GM19240 (cell line): ENCODE measurements around the gene HOXC6.
A peak's percentile ranks its signal among the peaks of the same experiment; 100 is the strongest.

ENCODE experiments used
- DNase-seq: peaks from one replicate; pipeline ENCODE4 v3.0.0; 2011; ENCODE audit warnings: low spot score; ENCODE audit not compliant: insufficient read length

The HOXC6 gene

DNA sequence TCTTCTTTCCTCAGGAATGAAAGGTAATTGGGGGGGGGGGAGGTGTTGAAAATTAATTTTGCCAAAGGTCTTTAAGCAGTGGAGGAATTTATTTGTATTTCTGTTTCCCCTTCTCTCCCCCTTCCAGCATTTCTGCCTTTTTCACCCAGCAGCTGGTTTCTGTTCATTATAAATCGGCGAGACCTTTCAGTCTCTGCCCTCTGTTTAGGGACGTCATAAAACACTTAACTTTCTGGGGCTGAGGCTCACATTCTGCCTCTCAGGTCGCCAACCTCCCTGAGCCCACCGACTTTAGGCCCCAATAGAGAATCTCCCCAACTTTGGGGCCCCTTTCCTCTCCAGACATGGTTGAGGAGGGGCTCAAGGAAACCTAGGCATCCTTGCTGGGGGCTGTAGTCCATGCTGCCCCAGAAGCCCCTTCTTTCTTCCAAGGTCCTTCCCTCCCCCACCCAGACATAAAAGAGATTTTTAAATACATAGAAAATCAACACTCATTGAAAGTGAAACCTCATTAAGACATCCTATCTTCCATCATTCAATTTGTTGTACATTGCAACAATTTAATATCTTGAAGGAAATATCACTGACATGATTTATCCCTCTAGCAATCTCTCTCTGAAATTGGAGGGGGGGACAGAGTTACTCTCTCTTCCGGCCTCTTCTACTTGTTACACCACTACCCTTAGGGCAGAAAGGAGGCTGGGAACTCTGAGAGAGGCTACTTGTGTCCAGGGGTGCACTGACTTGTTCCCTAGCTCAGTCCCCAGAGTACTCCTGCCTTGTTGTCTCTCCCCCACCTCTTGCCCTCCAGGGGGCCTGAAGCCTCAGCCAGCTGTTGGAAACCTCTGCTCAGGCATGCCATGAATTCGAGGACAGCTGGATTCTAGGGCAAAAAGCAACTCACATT is 2.5 kb upstream of the HOXC6 start:
- DNase-seq: no peak

DNA sequence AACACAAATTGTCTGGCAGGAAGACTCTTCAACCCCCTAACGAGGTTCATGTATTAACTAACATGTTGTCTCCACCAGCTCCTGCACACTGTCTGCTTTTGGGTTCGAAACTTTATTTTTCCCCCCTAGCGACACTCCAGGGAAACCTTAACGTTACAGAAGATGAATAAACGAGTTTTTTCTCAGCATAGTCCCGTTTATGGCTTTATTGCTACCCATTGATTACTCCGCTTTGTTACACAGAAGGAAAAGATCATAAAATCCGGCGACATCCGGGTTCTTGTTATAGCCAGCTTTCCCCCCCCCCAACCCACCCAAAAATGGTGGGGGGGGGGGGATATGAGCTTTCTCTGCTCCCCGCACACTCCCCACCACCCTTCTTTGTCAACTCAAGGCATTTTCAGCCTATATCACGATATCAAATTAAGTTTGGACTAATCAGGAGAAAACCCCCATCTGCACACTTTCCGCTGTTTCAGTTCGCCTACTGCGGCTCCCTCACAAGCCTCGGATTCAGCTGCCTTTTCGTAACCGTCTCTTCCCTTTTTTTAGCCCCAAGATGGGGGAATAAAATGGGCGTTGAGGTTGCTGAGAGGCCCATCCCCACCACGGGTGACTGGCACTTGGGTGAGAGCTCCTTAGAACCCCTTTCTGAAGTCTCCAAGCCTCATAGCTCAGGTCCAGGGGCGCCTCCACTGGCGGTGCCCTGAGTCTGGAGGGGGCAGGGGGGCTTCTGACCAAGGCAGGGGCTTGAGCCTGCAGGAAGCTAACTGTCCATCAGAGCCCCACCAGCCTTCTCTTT is 1.4 kb upstream of the HOXC6 start:
- no peak for DNase-seq

- no peak for DNase-seq
Observed at GRCh38 chr12:54027442-54027786, 826 bp upstream of the HOXC6 start.

DNA sequence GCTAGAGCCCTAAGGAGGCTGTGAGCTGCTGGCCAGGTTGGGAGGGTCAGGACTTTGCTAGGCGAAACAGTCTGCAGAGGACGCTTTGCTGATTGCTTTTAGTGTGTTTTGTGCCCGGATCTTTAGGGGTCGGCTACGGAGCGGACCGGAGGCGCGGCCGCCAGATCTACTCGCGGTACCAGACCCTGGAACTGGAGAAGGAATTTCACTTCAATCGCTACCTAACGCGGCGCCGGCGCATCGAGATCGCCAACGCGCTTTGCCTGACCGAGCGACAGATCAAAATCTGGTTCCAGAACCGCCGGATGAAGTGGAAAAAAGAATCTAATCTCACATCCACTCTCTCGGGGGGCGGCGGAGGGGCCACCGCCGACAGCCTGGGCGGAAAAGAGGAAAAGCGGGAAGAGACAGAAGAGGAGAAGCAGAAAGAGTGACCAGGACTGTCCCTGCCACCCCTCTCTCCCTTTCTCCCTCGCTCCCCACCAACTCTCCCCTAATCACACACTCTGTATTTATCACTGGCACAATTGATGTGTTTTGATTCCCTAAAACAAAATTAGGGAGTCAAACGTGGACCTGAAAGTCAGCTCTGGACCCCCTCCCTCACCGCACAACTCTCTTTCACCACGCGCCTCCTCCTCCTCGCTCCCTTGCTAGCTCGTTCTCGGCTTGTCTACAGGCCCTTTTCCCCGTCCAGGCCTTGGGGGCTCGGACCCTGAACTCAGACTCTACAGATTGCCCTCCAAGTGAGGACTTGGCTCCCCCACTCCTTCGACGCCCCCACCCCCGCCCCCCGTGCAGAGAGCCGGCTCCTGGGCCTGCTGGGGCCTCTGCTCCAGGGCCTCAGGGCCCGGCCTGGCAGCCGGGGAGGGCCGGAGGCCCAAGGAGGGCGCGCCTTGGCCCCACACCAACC is 1.5 kb downstream of the HOXC6 start:
- no peak for DNase-seq

DNA sequence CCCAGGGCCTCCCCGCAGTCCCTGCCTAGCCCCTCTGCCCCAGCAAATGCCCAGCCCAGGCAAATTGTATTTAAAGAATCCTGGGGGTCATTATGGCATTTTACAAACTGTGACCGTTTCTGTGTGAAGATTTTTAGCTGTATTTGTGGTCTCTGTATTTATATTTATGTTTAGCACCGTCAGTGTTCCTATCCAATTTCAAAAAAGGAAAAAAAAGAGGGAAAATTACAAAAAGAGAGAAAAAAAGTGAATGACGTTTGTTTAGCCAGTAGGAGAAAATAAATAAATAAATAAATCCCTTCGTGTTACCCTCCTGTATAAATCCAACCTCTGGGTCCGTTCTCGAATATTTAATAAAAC is 2.2 kb downstream of the HOXC6 start:
- no peak for DNase-seq

GRCh38 chr12:54030889-54031471 is 2.7 kb downstream of the HOXC6 start:
- DNase-seq: no peak

- DNase-seq: no peak
Observed at GRCh38 chr12:54031480-54031879, 3.2 kb downstream of the HOXC6 start.

DNA sequence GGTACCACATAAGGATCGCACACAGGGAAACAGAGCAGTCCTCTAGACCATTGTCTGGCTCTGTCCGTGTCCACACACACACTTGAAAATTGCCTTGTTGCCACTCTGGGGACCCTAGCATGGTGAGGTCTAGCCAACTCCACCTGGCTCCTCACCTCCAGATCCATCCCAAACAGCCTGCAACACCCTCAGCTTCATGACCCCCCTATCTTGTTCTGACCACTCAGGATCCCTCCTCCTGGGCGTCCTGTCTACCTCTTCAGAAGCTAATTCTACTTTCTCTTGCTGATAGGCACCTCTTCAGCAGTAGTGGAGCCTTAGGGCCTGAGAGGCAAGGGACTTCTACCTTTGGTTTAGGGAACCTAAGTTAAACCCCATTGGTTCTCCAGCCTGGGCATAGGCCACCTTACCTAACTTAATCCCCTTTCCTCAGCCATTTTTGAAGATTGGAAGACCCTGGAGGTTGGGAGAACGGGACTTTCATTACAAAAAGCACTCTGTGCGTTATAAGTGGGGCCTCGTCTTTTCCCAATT is 3.9 kb downstream of the HOXC6 start:
- no peak for DNase-seq

DNA sequence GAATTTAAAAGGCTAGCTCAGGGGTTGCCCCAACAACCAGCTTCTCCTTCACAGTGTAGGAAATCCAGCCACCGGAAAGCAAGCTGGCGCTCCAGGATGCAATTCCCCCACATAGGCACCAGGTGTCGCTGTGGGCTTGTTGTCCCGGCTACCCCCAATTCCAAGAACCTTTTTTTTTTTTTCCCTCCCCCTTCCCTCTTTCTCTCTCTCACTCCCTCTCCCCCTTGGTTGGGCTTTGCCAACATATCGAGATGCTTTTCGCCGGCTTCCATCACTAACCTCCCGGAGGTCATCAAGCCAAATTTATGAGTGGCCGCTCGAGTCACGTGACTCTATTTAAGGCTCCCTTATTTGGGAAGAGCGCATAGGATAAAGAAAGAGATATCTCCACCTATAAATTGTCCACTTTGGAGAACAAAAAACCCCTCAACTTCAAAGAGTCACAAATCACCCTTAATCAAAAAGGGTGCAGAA is 4.4 kb downstream of the HOXC6 start, which contains the start of gene HOXC5:
TSS of gene HOXC5 (plus strand) at position 424 of the 474 bp plus-strand sequence. CDS start 73 bp downstream, outside the sequence.
- DNase-seq: peak; percentile 69

DNA sequence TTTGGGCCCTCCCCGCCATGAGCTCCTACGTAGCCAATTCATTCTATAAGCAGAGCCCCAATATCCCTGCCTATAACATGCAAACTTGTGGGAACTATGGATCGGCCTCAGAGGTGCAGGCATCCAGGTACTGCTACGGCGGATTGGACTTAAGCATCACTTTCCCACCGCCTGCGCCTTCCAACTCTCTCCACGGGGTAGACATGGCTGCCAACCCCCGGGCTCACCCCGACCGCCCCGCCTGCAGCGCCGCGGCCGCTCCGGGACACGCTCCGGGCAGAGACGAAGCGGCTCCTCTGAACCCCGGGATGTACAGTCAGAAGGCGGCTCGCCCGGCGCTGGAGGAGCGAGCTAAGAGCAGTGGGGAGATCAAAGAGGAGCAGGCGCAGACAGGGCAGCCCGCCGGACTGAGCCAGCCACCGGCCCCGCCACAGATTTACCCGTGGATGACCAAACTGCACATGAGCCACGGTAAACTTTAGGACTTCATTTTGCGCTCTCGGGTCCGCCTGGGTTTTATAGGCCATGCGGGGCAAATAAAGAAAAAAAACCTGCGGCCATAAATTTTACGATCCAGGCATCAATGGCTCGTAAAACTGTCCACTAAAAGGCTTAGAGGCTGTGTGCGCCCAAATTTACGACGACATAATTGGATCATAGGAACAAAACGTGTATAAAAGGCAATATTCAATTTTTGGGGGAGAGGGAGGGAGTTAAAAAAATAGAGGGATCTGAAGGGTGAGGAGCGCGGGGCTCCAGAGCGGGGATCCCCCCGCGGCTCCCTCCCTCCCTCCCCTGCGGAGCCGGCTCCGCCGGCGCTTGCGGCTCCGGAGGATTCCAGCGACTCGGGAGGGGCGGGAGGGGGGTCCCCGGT is 5.1 kb downstream of the HOXC6 start:
- DNase-seq: no peak

GRCh38 chr12:54033980-54034784 is 5.9 kb downstream of the HOXC6 start:
- DNase-seq: no peak

GRCh38 chr12:54034785-54035310 is 6.6 kb downstream of the HOXC6 start:
- no peak for DNase-seq

- DNase-seq: no peak
Observed at GRCh38 chr12:54035568-54036264, 7.5 kb downstream of the HOXC6 start.

GRCh38 chr12:54036620-54037359 is 8.6 kb downstream of the HOXC6 start:
- DNase-seq: no peak

DNA sequence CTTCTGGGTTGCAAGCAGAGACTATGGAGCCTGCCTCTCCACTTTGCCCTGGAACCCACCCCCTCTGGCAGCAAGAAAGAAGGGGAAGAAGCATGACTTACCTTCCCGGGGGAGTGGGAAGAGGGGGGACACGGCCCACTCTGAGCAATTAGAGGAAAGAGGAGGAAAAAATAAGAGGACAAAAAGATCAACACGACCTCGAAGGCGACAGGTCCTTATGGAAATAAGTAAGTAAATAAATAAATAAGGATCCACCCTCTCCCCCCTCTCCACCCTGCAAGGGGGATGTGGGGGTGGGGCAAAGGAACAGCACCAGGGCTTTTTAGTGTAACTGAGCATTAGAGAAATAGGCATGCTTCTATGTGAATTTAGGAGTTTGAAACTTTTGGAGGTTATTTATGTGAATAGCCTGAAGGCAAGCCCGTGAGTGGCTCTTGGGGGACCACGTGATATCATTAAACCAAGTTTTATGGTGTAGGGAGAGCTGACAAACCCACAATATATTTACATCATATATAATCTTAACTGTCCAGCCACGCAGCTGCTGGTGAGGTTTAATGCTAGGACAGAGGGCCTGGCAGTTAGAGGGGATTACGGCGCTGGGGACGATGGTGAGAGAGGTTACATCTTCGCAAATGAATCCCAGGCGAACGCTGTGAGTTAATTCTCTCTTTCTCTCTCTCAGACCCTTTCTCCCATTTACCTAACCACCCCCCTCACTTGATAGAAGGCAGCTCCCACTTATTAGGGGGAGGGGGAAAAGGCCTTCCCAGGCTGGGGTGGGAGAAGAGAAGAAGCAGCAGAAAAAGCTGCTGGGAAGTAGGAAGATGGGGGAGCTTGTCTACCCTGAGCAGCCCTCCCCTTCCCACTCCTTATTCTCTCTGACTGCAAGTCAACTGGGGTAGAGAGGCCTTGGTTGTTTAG is 9.4 kb downstream of the HOXC6 start:
- no peak for DNase-seq

- DNase-seq: no peak
Observed at GRCh38 chr12:54038284-54038870, 10.1 kb downstream of the HOXC6 start.
